Head of caudate nucleus (tissue), 42 donors: ENCODE results near the gene NLRC5.
"Not testable (repeated sequence)": the region's sequence is repeated elsewhere in the genome, so short reads cannot be mapped to it uniquely, and the experiment has no call there.

Source experiments
- DNase-seq, 42 donors: peaks; one replicate each; pipeline versions ENCODE4 v3.0.0 to v3.0.0-alpha.2; 2020 to 2021; ENCODE audit warnings: mixed read lengths in 7 of 42
- intact Hi-C: fragments of 100-400 bp; cut with DNase I; formaldehyde crosslinking; loops from one replicate; pipeline ENCODE4 v1.15.0; 2022

The NLRC5 gene

GRCh38 chr16:56995136-56995805, 5.9 kb downstream of the NLRC5 start:
- intact Hi-C loops: no loop called here
- no peak for DNase-seq

GRCh38 chr16:56997264-56997663, 7.9 kb downstream of the NLRC5 start:
- intact Hi-C loops: no loop called here
- no peak for DNase-seq

DNA sequence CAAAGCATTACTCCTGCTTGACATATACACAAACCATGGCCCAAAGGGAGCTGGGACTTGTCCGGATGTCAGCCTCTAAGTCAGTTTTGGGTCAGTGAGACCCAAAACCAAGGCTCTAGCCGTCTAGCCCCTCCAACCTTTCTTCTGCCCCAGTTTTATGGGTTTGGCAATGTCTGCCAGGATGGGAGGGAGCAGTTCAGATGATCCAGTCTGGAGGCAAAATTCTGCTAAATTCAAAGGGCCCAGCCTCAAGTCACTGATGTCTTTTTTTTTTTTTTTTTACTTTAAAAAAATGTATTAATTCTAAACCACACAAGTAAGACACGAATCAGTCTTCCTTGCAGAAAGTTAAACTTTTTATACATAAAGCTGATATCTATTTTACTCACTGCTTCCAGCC, 8.6 kb downstream of the NLRC5 start:
- no peak for DNase-seq
- intact Hi-C loops: no loop called here

DNA sequence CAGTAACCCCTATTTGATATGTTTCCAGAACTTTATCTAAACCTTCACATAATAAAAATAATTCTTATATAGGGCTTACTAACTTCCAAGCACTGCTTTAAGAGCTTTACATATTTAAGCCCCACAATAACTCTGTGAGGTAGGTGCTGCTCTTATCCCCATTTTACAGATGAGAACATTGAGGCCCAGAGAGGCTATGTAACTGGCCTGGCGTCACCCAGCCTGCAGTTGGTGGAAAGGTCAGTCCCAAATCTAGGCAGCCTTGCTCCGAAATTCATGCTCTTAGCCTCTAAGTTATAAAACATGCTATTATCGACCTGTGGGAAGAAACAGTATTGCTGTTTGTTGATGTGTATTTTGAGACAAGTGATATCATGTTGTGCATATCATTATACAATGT, 9.0 kb downstream of the NLRC5 start:
- DNase-seq: no peak
- intact Hi-C loops: no loop called here

GRCh38 chr16:56998861-56999260, 9.5 kb downstream of the NLRC5 start:
- DNase-seq: no peak
- intact Hi-C loops: no loop called here

GRCh38 chr16:56999409-57000270, 10.3 kb downstream of the NLRC5 start:
- DNase-seq: no peak
- intact Hi-C loops: no loop called here

GRCh38 chr16:57000271-57001025, 11.1 kb downstream of the NLRC5 start:
- no peak for DNase-seq
- intact Hi-C loops: no loop called here

DNA sequence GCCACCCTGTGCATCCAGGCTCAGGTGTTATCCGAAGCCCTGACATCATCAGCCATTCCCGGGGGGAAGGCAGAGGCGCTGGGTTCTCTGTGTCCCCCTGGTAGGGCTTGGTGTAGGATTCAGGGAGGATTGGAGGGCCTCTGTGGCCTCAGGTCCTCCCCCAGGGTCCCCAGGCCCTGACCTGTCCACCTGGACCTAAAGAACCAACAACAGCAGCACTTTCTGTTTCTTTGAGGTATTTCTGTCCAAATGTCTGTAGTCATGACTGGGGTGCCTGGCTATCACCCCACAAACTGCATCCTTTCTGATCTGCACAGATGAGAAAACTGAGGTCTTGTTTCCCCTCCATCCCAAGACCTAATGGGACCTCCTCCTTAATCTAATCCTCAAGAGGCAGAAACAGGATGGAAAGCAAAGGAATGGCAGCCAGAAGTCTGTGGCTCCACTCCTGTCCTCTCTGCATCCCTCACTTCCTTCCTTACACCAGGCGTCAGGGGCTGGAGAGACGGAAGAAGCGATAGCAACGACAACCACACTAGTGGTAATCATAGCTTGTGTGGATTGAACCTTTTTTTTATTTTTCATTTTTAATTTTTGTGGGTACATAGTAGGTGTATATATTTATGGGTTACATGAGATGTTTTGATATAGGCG, 11.8 kb downstream of the NLRC5 start:
- intact Hi-C loops: no loop called here
- no peak for DNase-seq

DNA sequence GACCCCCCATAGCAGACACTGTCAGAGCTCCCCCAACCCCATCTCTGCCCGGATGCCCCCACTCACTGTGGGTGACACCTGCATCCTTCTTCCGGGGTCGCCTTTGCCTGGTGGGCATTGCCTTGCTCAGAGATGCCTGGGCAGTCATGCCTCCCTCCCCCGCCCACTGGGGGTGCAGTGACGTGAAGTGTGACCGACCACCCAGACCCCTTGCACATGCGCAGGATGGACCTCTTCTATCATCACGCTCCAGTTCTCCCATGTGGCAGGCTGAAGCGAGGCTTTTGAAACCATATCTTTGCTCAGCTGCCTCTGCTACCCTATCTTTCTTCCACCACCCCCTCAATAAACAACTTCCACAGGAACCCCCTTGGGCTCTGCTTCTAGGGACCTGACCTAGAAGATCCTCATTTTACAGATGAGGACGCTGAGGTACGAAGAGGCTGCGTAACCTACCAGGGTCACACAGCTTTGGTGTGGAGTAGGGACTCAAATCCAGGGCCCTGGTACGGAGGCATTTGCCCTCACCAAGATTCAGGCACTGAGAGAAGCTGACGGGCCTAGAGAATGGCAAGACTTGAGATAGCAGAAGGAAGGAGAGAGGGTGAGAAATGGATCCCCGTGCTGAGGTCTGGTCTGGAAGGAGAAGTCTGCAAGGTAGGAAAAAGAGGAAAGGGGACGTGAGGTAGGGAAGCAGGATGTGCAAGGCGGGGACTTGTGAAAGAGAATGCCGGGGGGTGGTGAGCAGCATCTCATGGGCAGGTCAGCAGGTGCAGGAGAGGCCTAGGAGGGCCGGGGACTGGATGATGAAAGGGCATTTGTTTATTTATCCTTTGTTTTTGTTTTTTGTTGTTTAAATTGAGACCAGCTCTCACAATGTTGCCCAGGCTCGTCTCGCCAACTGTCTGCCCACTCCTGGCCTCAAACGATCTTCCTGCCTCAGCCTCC, 14.4 kb downstream of the NLRC5 start:
- intact Hi-C loops: no loop called here
- no peak for DNase-seq

DNA sequence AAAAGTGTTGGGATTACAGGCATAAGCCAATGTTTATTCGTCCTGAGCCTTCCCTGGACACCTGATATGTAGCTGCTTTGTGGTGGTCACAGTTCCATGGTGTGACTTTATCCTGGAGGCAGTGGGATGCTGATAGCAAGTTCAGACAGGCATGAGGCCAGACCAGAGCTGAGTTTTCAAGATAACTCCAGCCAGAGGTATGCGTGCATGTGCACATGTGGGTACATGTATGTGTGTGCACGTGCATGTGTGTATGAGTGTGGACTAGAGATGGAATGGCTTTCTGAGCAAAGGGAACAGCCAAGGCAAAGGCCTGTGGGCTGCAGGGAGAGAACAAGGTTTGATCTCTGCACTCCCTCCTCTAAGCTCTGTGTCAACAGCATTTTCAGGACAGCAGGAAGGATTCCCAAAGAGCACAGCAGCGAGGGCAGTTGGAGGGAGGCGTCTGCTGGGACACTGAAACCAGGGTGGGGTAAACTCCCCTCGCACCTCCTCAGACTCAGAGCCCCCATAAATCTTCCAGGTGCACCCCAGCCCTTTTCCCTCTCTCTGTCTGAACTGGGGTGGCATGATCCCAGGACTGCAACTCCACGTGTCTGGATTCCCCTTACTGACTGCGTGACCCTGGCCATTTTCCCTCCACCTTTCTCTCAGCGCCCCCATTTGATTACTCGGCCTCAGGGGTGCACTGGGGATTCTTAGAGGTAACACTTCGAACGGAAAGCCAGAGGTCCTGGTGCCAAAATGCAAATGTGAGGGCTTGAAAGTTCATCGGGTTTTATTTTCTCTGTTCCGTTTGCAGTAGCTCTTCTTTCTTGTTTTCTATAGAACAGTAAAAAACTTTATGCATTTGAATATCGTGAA, 15.3 kb downstream of the NLRC5 start:
- DNase-seq: no peak
- intact Hi-C loops: no loop called here

- intact Hi-C loops: not testable (repeated sequence)
Measured at GRCh38 chr16:57005597-57005996, 16.2 kb downstream of the NLRC5 start.

GRCh38 chr16:57007050-57007449, 17.7 kb downstream of the NLRC5 start:
- DNase-seq: no peak
- intact Hi-C loops: no loop called here

More at GRCh38 chr16:57005597-57005996, 16.2 kb downstream of the NLRC5 start:
- not testable (repeated sequence) for DNase-seq

DNA sequence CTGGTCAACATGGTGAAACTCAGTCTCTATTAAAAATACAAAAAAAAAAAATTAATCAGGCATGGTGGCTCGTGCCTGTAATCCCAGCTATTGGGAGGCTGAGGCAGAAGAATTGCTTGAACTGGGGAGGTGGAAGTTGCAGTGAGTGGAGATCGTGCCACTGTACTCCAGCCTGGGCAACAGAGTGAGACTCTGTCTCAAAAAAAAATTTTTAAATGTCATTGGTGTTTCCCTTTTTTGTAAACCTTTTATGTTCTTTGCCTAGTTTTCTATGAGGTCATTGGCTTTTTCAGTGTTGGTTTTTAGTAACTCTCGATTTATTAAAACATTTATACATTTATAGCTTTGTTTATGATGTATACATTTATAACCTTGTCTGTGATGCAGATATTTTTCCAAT, 18.2 kb downstream of the NLRC5 start:
- intact Hi-C loops: no loop called here
- DNase-seq: no peak

DNA sequence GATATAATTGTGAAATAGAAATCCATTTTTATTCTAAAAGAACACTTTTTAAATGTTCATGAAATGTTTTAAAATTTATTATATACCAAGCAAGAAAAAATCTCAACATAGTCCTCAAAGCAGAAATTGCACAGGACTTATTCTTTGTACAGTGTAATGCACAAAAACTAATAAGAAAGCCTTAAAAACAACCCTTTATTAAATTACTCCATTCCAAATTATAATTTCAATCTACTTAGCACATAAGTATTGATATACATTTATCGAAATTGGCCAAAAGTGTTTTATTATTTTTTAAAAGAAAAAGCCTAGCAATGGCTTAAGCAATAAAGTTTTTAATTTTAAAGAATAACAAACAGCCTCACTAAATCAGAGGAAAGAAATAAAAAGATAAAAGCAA, 19.1 kb downstream of the NLRC5 start:
- no peak for DNase-seq
- intact Hi-C loops: no loop called here

DNA sequence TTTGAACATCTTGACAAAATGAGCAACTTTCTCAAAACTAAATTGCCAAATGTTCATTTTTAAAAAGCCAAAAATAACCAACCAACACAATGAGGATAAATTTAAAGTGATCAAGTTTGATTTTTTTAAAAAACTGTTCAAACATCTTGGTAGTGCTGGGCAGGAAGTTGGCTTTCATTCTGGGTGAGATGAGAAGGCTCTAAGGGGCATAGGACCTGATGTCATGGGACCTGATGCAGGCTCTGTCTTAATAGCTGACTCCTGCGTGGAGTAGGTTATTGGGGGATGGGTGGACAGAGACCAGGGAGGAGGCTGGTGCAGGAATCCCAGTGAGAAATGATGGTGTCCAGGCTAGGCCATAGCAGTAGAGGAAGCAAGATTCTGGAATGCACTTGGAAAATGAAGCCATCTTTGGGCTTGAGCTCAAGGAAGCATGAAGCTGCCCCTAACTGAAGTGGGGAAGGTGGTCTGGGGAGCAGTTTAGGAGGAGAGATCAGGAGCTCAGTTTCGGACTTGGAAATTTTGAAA, 20.4 kb downstream of the NLRC5 start:
- no peak for DNase-seq
- intact Hi-C loops: no loop called here

- peak in 1 of 42 donors; percentile 28 for DNase-seq
- intact Hi-C loops: no loop called here
Measured at GRCh38 chr16:57012353-57012752, 23.0 kb downstream of the NLRC5 start.

GRCh38 chr16:57013229-57013628, 23.9 kb downstream of the NLRC5 start:
- intact Hi-C loops: no loop called here

More at GRCh38 chr16:57013229-57013628, 23.9 kb downstream of the NLRC5 start:
- DNase-seq: no peak
